PC-3 (cell line): ENCODE data around the gene TRAK1. TPM values are rescaled to one million over a fixed set of nuclear protein-coding genes. Genes with fewer than 3 reads are reported as not detected.

Experiments
- ATAC-seq: fragments of 200-7000 bp; cut with Tn5 transposase; 2 replicates; pipeline ENCODE4 v1.9.1; 2020; ENCODE audit warnings: mild to moderate bottlenecking, moderate library complexity
- BruUV-seq: library from RNA; stranded (reverse); fragments of 400-500 nt; replicated peaks from 2 replicates; lab custom pipeline; 2021; lab: Mats Ljungman, UMichigan
- CTCF ChIA-PET: fragments of 300-600 bp; sonication (Branson Sonifier 250); formaldehyde crosslinking; loops from one replicate; lab custom pipeline; 2022; ENCODE audit warnings: antibody characterized with exemption; lab: Charles Lee
- POLR2A ChIA-PET: fragments of 300-600 bp; sonication (Branson Sonifier 250); formaldehyde crosslinking; loops from one replicate; lab custom pipeline; 2022; ENCODE audit warnings: antibody characterized with exemption; ENCODE audit not compliant: unreplicated experiment; lab: Charles Lee
- DNase-seq: peaks from one replicate; pipeline ENCODE4 v3.0.0-alpha.2; 2015
- H2AFZ ChIP-seq: fragments of 300-600 bp; sonication (generic); 2 replicates; pipeline ENCODE4 v1.6.0; 2016; ENCODE audit warnings: antibody characterized with exemption, low read length
- H3F3A ChIP-seq: fragments of 300-600 bp; sonication (generic); one replicate; pipeline ENCODE4 v1.6.0; 2017; ENCODE audit warnings: antibody characterized with exemption, low read length, control low read depth, mild to moderate bottlenecking; ENCODE audit not compliant: unreplicated experiment
- H3K27ac ChIP-seq: fragments of 300-600 bp; sonication (generic); 2 replicates; pipeline ENCODE4 v1.5.1; 2016; ENCODE audit warnings: mild to moderate bottlenecking, low read length
- H3K27me3 ChIP-seq: fragments of 300-600 bp; sonication (generic); 2 replicates; pipeline ENCODE4 v1.6.1; 2016; ENCODE audit warnings: low read length, mixed read lengths
- H3K36me3 ChIP-seq: fragments of 300-600 bp; sonication (generic); 2 replicates; pipeline ENCODE4 v1.6.1; 2016; ENCODE audit warnings: low read depth, mixed run types, low read length, mixed read lengths
- H3K4me1 ChIP-seq: fragments of 300-600 bp; sonication (generic); 2 replicates; pipeline ENCODE4 v1.5.1; 2016; ENCODE audit warnings: low read length; ENCODE audit not compliant: insufficient read depth
- H3K4me2 ChIP-seq: fragments of 300-600 bp; sonication (generic); 2 replicates; pipeline ENCODE4 v1.6.0; 2016; ENCODE audit warnings: low read length
- H3K4me3 ChIP-seq: fragments of 300-600 bp; sonication (generic); 2 replicates; pipeline ENCODE4 v1.5.1; 2016; ENCODE audit warnings: mild to moderate bottlenecking, low read length, mixed read lengths
- H3K79me2 ChIP-seq: fragments of 300-600 bp; sonication (generic); 2 replicates; pipeline ENCODE4 v1.6.1; 2017; ENCODE audit warnings: low read length, mixed read lengths
- H3K9ac ChIP-seq: fragments of 300-600 bp; sonication (generic); 2 replicates; pipeline ENCODE4 v1.6.0; 2016; ENCODE audit warnings: mild to moderate bottlenecking, low read length
- H3K9me2 ChIP-seq: fragments of 300-600 bp; sonication (generic); replicated peaks from 2 replicates; pipeline ENCODE4 v1.6.1; 2016; ENCODE audit warnings: mixed run types, low read length, mixed read lengths
- H3K9me3 ChIP-seq: fragments of 300-600 bp; sonication (generic); 2 replicates; pipeline ENCODE4 v1.6.1; 2016; ENCODE audit warnings: low read length, mixed read lengths
- H4K20me1 ChIP-seq: fragments of 300-600 bp; sonication (generic); 2 replicates; pipeline ENCODE4 v1.6.1; 2016; ENCODE audit warnings: low read length, mixed read lengths
- EZH2 ChIP-seq: fragments of 300-600 bp; sonication (generic); IDR thresholded peaks from one replicate; pipeline ENCODE4 v1.6.1; 2017; ENCODE audit warnings: antibody characterized with exemption, mild to moderate bottlenecking, low read length; ENCODE audit not compliant: unreplicated experiment
- intact Hi-C: fragments of 100-400 bp; cut with micrococcal nuclease; formaldehyde crosslinking; loops from 2 replicates; pipeline ENCODE4 v1.9.0; 2023
- total RNA-seq: library from RNA; depleted of rRNA; stranded (reverse); fragments of >200 nt; gene quantifications from 2 replicates; pipeline ENCODE4 v1.2.3, GENCODE V29; 2014; rRNA removed

TRAK1 gene
- total RNA-seq, 1 experiment from 2014 or later = 23.4 TPM

DNA sequence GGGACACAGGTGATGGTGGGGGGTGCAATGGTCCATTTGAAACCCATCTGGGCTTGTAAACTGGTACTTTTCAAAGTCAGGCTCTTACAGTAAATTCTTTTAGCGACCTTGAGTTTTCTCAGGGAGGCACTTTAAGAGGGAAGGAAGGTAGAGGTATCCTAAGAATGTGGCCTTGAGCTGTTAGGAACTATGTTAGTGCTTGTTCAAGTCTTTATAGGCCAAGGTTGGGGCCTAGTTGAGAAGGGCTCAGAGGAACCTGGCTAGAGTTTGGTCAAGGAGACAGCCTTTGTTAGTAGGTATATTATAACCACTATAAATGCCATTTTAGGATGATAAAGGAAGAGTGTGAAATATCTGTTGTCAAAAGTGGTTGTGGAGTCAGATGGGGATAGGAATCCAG lies 184.1 kb downstream of the TRAK1 start:
- intact Hi-C loops = no loop called here
- H3K9ac ChIP-seq = no peak overlapping the region
- no peaks in the 10 kb centered on the region for H3K4me1 ChIP-seq
- H4K20me1 ChIP-seq = no peaks in the 10 kb centered on the region
- no peaks in the 10 kb centered on the region for H3K36me3 ChIP-seq
- no peak overlapping the region for H2AFZ ChIP-seq
- no peaks in the 10 kb centered on the region for H3K79me2 ChIP-seq
- CTCF ChIA-PET = no interaction called here
- H3K9me2 ChIP-seq = no peaks in the 10 kb centered on the region
- no peak overlapping the region for H3K4me3 ChIP-seq
- DNase-seq (no peak), ATAC-seq (no peak)
- no peak overlapping the region for H3K27ac ChIP-seq
- H3K27me3 ChIP-seq = peaks cover 28% of the 10 kb centered on the region
- no peaks in the 10 kb centered on the region for H3K9me3 ChIP-seq
- no peaks in the 10 kb centered on the region for H3F3A ChIP-seq
- no TSS peak for BruUV-seq
- H3K4me2 ChIP-seq = no peak overlapping the region
- POLR2A ChIA-PET = no interaction called here
- no peak for TF ChIP-seq EZH2

Other genes with a start within 250 kb of the TRAK1 start
- 4.8 and 10.0 TPM in 2 replicates for gene ULK4, start 129.3 kb upstream of the TRAK1 start, total RNA-seq
- 0.46 TPM in 1 of 2 replicates, not detected in the other for gene CCK, start 174.8 kb downstream of the TRAK1 start, total RNA-seq